Measurements from ENCODE around the gene C4orf50.

Gene C4orf50

GRCh38 chr4:5926598-5926997 lies 91.6 kb downstream of the C4orf50 start:
- no peak overlapping the region for H3K4me3 ChIP-seq (ENCODE audit: low read length)
- no peak for TF ChIP-seq CTCF (IDR thresholded peaks at IDR 0.05; ENCODE audit: insufficient read depth, low read depth, low read length, missing control alignments)
- no peak for DNase-seq (ENCODE audit: low read depth)

GRCh38 chr4:5925419-5926200 lies 92.6 kb downstream of the C4orf50 start:
- no peak overlapping the region for H3K4me3 ChIP-seq (ENCODE audit: low read length)
- no peak for TF ChIP-seq CTCF (IDR thresholded peaks at IDR 0.05; ENCODE audit: insufficient read depth, low read depth, low read length, missing control alignments)
- no peak for DNase-seq (ENCODE audit: low read depth)

GRCh38 chr4:5924461-5925125 lies 93.6 kb downstream of the C4orf50 start:
- TF ChIP-seq CTCF (IDR thresholded peaks at IDR 0.05; ENCODE audit: insufficient read depth, low read depth, low read length, missing control alignments): no peak
- no peak for DNase-seq (ENCODE audit: low read depth)
- no peak overlapping the region for H3K4me3 ChIP-seq (ENCODE audit: low read length)

GRCh38 chr4:5923376-5923775 lies 94.9 kb downstream of the C4orf50 start:
- no peak for DNase-seq (ENCODE audit: low read depth)
- TF ChIP-seq CTCF (IDR thresholded peaks at IDR 0.05; ENCODE audit: insufficient read depth, low read depth, low read length, missing control alignments): no peak
- H3K4me3 ChIP-seq (ENCODE audit: low read length): no peak overlapping the region

- H3K4me3 ChIP-seq (ENCODE audit: low read length): no peak overlapping the region
- no peak for DNase-seq (ENCODE audit: low read depth)
- TF ChIP-seq CTCF (IDR thresholded peaks at IDR 0.05; ENCODE audit: insufficient read depth, low read depth, low read length, missing control alignments): no peak
Observed at GRCh38 chr4:5922556-5922955, 95.7 kb downstream of the C4orf50 start.

GRCh38 chr4:5921981-5922380 lies 96.2 kb downstream of the C4orf50 start:
- H3K4me3 ChIP-seq (ENCODE audit: low read length): no peak overlapping the region
- TF ChIP-seq CTCF (IDR thresholded peaks at IDR 0.05; ENCODE audit: insufficient read depth, low read depth, low read length, missing control alignments): no peak
- no peak for DNase-seq (ENCODE audit: low read depth)

All from epithelial cell of esophagus (primary cell).